HepG2 (cell line): ENCODE results near the gene BRAP. TPM values are rescaled to one million over a fixed set of nuclear protein-coding genes. Genes with fewer than 3 reads are reported as not detected.

ENCODE experiments used
- AKAP8 ChIP-seq: sonication (generic); formaldehyde crosslinking; IDR thresholded peaks from 2 replicates; pipeline ENCODE4 v1.5.1; 2020; ENCODE audit warnings: mild to moderate bottlenecking, missing genetic modification reagents
- BHLHE40 ChIP-seq: IDR thresholded peaks from 2 replicates; pipeline ENCODE4 v1.6.1; 2011; ENCODE audit warnings: low read length, improper control_type of control experiment
- FOXP1 ChIP-seq, 2 experiments: fragments of 450-650 bp in 1 of 2; IDR thresholded peaks; 2 replicates each; pipeline ENCODE4 v1.6.1; 2017 to 2018; ENCODE audit warnings: antibody characterized with exemption in 1 of 2
- GATAD1 ChIP-seq: IDR thresholded peaks from 2 replicates; pipeline ENCODE4 v1.6.1; 2016; ENCODE audit warnings: missing genetic modification reagents, missing compliant biosample characterization
- MIXL1 ChIP-seq: IDR thresholded peaks from 2 replicates; pipeline ENCODE4 v1.6.1; 2016
- NFIC ChIP-seq: IDR thresholded peaks from 2 replicates; pipeline ENCODE4 v1.6.1; 2012; ENCODE audit warnings: mild to moderate bottlenecking, low read length, inconsistent platforms
- REST ChIP-seq, 2 experiments: IDR thresholded peaks; 2 replicates each; pipeline ENCODE4 v1.6.1; 2011 to 2012; ENCODE audit warnings: low read length in 2 of 2, borderline replicate concordance in 1 of 2, low read depth in 1 of 2, mild to moderate bottlenecking in 1 of 2, moderate library complexity in 1 of 2
- RXRA ChIP-seq: sonication (generic); formaldehyde crosslinking; IDR thresholded peaks from 2 replicates; pipeline ENCODE4 v1.5.1; 2020; ENCODE audit warnings: missing genetic modification reagents
- SPEN ChIP-seq: sonication (generic); formaldehyde crosslinking; IDR thresholded peaks from 2 replicates; pipeline ENCODE4 v1.5.1; 2020; ENCODE audit warnings: low read depth, mild to moderate bottlenecking, missing genetic modification reagents
- THAP8 ChIP-seq: sonication (generic); formaldehyde crosslinking; IDR thresholded peaks from 2 replicates; pipeline ENCODE4 v1.5.1; 2020; ENCODE audit warnings: missing genetic modification reagents, mild to moderate bottlenecking, borderline replicate concordance
- UBTF ChIP-seq: sonication (generic); formaldehyde crosslinking; IDR thresholded peaks from 2 replicates; pipeline ENCODE4 v1.4.0; 2020; ENCODE audit warnings: mild to moderate bottlenecking, missing genetic modification reagents
- ZKSCAN5 ChIP-seq: sonication (generic); formaldehyde crosslinking; IDR thresholded peaks from 2 replicates; pipeline ENCODE4 v1.5.1; 2020; ENCODE audit warnings: mild to moderate bottlenecking, missing genetic modification reagents
- ZNF646 ChIP-seq: sonication (generic); formaldehyde crosslinking; IDR thresholded peaks from 2 replicates; pipeline ENCODE4 v1.9.0; 2021; ENCODE audit warnings: mild to moderate bottlenecking, missing genetic modification reagents
- ZSCAN30 ChIP-seq: sonication (generic); formaldehyde crosslinking; IDR thresholded peaks from 2 replicates; pipeline ENCODE4 v1.5.0; 2020; ENCODE audit warnings: mild to moderate bottlenecking, missing genetic modification reagents
- polyA plus RNA-seq, 8 experiments: library from polyadenylated mRNA; depleted of rRNA in 3 of 8; stranded (reverse) in 7 of 8; unstranded in 1 of 8; fragments of >200 nt; fragmentation: Illumina TruSeq in 4 of 8; extraction: Trizol in 4 of 8; gene quantifications; 2 replicates each; pipeline versions ENCODE4 v1.2.1 to v1.2.3, GENCODE V29; 2011 to 2016; ENCODE audit warnings: low read depth in 4 of 8, missing spikeins in 1 of 8, mixed read lengths in 1 of 8; ENCODE audit not compliant: insufficient read depth in 1 of 8
- total RNA-seq, 5 experiments: library from RNA; depleted of rRNA; stranded (reverse); fragments of >200 nt; fragmentation: Illumina TruSeq; extraction: Trizol; gene quantifications; 2 replicates each; pipeline ENCODE4 v1.2.3, GENCODE V29; 2016; ENCODE audit warnings: low read depth in 1 of 5

Gene BRAP
- total and polyA plus RNA-seq, 2 of the 13 experiments (the other 11 are each of a cell fraction or from before 2014, with no cell fraction given), result 8.1 to 15.4 TPM

GRCh38 chr12:111685811-111686573, at the start of gene BRAP, which contains the start of gene ACAD10 (continued):
- TF ChIP-seq ZNF646 (CRISPR knock-in tag) (no peak; the same call in 1 of the 2 replicates), GATAD1 (CRISPR knock-in tag) (peak; percentile 99), MIXL1 (peak; percentile 78), RXRA (CRISPR knock-in tag) (peak; percentile 62; the same call in 1 of the 2 replicates), NFIC (no peak), UBTF (CRISPR knock-in tag) (peak; percentile 80), FOXP1 (IDR thresholded peaks at IDR 0.05) (no peak), FOXP1 (CRISPR knock-in tag; IDR thresholded peaks at IDR 0.05) (no peak), REST (IDR thresholded peaks at IDR 0.05; ENCODE audit: borderline replicate concordance in 1 of 2, low read depth in 1 of 2, low read length in 2 of 2) (no peak; a peak in 1 of 4 replicates), BHLHE40 (no peak), SPEN (CRISPR knock-in tag) (peak; percentile 92), AKAP8 (CRISPR knock-in tag) (no peak), ZKSCAN5 (CRISPR knock-in tag) (no peak), THAP8 (CRISPR knock-in tag) (peak; percentile 84), ZSCAN30 (CRISPR knock-in tag) (no peak)
